GM21737 (cell line): Measurements from ENCODE around the gene ATP6V1C2.
A peak's percentile ranks its signal among the peaks of the same experiment; 100 is the strongest.
"Not testable (repeated sequence)": the region's sequence is repeated elsewhere in the genome, so short reads cannot be mapped to it uniquely, and the experiment has no call there.

Experiments used
- ATAC-seq: cut with Tn5 transposase; IDR thresholded peaks from one replicate; pipeline ENCODE4 v1.9.1; 2021; ENCODE audit warnings: mild to moderate bottlenecking, moderate library complexity; ENCODE audit not compliant: unreplicated experiment

The ATP6V1C2 gene

GRCh38 chr2:10783421-10783820, 62.0 kb downstream of the ATP6V1C2 start:
- ATAC-seq = no peak

- ATAC-seq = no peak
Measured at GRCh38 chr2:10784719-10785118, 63.3 kb downstream of the ATP6V1C2 start.

- ATAC-seq = no peak
Measured at GRCh38 chr2:10785260-10785659, 63.8 kb downstream of the ATP6V1C2 start.

- no peak for ATAC-seq
Measured at GRCh38 chr2:10786240-10786982, 65.0 kb downstream of the ATP6V1C2 start.

- no peak for ATAC-seq
Measured at GRCh38 chr2:10787176-10787968, 65.9 kb downstream of the ATP6V1C2 start.

- ATAC-seq = no peak
Measured at GRCh38 chr2:10788855-10789254, 67.4 kb downstream of the ATP6V1C2 start.

- ATAC-seq = no peak
Measured at GRCh38 chr2:10790228-10790973, 69.0 kb downstream of the ATP6V1C2 start.

- ATAC-seq = no peak
Measured at GRCh38 chr2:10792001-10792634, 70.7 kb downstream of the ATP6V1C2 start.

- no peak for ATAC-seq
Measured at GRCh38 chr2:10792660-10793400, 71.4 kb downstream of the ATP6V1C2 start.

GRCh38 chr2:10793816-10794215, 72.4 kb downstream of the ATP6V1C2 start:
- no peak for ATAC-seq

- no peak for ATAC-seq
Measured at GRCh38 chr2:10794876-10795275, 73.4 kb downstream of the ATP6V1C2 start.

- no peak for ATAC-seq
Measured at GRCh38 chr2:10795508-10796046, 74.1 kb downstream of the ATP6V1C2 start.

GRCh38 chr2:10796703-10797102, 75.3 kb downstream of the ATP6V1C2 start:
- no peak for ATAC-seq

GRCh38 chr2:10798783-10799182, 77.4 kb downstream of the ATP6V1C2 start:
- no peak for ATAC-seq

- ATAC-seq = no peak
Measured at GRCh38 chr2:10800163-10800562, 78.7 kb downstream of the ATP6V1C2 start.

- no peak for ATAC-seq
Measured at GRCh38 chr2:10802657-10803056, 81.2 kb downstream of the ATP6V1C2 start.

GRCh38 chr2:10805990-10806389, 84.6 kb downstream of the ATP6V1C2 start:
- ATAC-seq = not testable (repeated sequence)

GRCh38 chr2:10806543-10806942, 85.1 kb downstream of the ATP6V1C2 start:
- no peak for ATAC-seq

- peak; percentile 27 for ATAC-seq
Measured at GRCh38 chr2:10810202-10811161, 89.1 kb downstream of the ATP6V1C2 start.
